Neural cell (in vitro differentiated cells): ENCODE measurements around the gene GALNT12.

Experiments
- EP300 ChIP-seq: fragments of 450-650 bp; conservative IDR thresholded peaks from 2 replicates; pipeline ENCODE4 v1.6.1; 2014; ENCODE audit warnings: antibody characterized with exemption, mild to moderate bottlenecking, moderate library complexity; ENCODE audit not compliant: poor library complexity, severe bottlenecking
- EZH2 ChIP-seq: fragments of 200-600, 300-800 bp; shearing (Covaris generic), sonication (generic); IDR thresholded peaks from 2 replicates; pipeline ENCODE4 v1.6.1; 2014; ENCODE audit warnings: antibody characterized with exemption, low read length, borderline replicate concordance, mild to moderate bottlenecking; ENCODE audit not compliant: insufficient read depth, poor library complexity, severe bottlenecking
- POLR2AphosphoS5 ChIP-seq: IDR thresholded peaks from 2 replicates; pipeline ENCODE4 v1.6.1; 2012
- SMC3 ChIP-seq: fragments of 450-650 bp; conservative IDR thresholded peaks from 2 replicates; pipeline ENCODE4 v1.6.1; 2014; ENCODE audit warnings: antibody characterized with exemption, mild to moderate bottlenecking, moderate library complexity; ENCODE audit not compliant: poor library complexity
- TF ChIP-seq, protein P1 (sequence below): fragments of 450-650 bp; IDR thresholded peaks from 2 replicates; pipeline ENCODE4 v1.5.1; 2014; ENCODE audit warnings: antibody characterized with exemption, mild to moderate bottlenecking, moderate library complexity; ENCODE audit not compliant: poor library complexity, severe bottlenecking
- TF ChIP-seq, protein P2 (sequence below): IDR thresholded peaks from 2 replicates; pipeline ENCODE4 v1.6.1; 2012; ENCODE audit warnings: borderline replicate concordance

DNA sequence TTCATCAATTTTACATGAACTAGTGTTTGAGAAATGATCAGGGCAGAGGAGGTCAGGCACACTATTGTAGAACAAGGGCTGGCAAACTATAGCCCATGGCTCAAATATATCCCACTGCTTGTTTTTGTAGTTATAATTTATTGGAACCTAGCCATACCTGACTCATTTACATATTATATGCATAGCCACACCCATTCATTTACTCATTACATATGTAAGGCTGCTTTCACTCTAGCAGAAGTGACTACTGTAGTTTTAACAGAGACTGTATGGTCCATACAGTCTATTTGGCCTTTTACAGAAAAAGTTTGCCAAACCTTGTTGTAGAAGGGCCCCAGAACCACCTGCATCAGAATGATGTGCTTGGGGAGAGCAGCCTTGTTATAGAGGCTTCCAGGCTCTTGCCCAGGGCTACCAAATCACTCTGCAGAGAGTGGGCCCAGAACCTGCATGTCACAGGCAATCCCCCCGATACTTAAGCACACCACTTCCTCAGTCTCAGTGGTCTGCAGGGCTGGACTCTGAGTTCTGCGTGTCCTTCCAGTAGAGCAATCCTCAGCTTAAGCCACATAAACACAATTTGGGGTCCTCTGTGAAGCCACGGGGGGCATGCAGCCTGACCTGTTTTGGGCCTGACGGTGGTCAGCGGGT lies 17.9 kb upstream of the GALNT12 start:
- no peak for TF ChIP-seq POLR2AphosphoS5
- no peak for TF ChIP-seq EZH2
- TF ChIP-seq EP300 = no peak
- TF ChIP-seq, protein P1, sequence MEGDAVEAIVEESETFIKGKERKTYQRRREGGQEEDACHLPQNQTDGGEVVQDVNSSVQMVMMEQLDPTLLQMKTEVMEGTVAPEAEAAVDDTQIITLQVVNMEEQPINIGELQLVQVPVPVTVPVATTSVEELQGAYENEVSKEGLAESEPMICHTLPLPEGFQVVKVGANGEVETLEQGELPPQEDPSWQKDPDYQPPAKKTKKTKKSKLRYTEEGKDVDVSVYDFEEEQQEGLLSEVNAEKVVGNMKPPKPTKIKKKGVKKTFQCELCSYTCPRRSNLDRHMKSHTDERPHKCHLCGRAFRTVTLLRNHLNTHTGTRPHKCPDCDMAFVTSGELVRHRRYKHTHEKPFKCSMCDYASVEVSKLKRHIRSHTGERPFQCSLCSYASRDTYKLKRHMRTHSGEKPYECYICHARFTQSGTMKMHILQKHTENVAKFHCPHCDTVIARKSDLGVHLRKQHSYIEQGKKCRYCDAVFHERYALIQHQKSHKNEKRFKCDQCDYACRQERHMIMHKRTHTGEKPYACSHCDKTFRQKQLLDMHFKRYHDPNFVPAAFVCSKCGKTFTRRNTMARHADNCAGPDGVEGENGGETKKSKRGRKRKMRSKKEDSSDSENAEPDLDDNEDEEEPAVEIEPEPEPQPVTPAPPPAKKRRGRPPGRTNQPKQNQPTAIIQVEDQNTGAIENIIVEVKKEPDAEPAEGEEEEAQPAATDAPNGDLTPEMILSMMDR = no peak
- TF ChIP-seq, protein P2, sequence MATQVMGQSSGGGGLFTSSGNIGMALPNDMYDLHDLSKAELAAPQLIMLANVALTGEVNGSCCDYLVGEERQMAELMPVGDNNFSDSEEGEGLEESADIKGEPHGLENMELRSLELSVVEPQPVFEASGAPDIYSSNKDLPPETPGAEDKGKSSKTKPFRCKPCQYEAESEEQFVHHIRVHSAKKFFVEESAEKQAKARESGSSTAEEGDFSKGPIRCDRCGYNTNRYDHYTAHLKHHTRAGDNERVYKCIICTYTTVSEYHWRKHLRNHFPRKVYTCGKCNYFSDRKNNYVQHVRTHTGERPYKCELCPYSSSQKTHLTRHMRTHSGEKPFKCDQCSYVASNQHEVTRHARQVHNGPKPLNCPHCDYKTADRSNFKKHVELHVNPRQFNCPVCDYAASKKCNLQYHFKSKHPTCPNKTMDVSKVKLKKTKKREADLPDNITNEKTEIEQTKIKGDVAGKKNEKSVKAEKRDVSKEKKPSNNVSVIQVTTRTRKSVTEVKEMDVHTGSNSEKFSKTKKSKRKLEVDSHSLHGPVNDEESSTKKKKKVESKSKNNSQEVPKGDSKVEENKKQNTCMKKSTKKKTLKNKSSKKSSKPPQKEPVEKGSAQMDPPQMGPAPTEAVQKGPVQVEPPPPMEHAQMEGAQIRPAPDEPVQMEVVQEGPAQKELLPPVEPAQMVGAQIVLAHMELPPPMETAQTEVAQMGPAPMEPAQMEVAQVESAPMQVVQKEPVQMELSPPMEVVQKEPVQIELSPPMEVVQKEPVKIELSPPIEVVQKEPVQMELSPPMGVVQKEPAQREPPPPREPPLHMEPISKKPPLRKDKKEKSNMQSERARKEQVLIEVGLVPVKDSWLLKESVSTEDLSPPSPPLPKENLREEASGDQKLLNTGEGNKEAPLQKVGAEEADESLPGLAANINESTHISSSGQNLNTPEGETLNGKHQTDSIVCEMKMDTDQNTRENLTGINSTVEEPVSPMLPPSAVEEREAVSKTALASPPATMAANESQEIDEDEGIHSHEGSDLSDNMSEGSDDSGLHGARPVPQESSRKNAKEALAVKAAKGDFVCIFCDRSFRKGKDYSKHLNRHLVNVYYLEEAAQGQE = no peak
- TF ChIP-seq SMC3 = no peak
